Ovary (tissue), 3 donors: ENCODE data around the gene GRK1.

ENCODE experiments used
- EP300 ChIP-seq: sonication (generic); formaldehyde crosslinking; IDR thresholded peaks from one replicate; pipeline ENCODE4 v1.6.1; 2017; ENCODE audit warnings: antibody characterized with exemption
- POLR2A ChIP-seq: fragments of 450-650 bp; IDR thresholded peaks from one replicate; pipeline ENCODE4 v1.6.1; 2017; ENCODE audit warnings: antibody characterized with exemption, mild to moderate bottlenecking, moderate library complexity
- TF ChIP-seq, protein P1 (sequence below), 3 donors: fragments of 450-650 bp in 2 of 3; fragments of 200-600 bp in 1 of 3; IDR thresholded peaks; one replicate each; pipeline versions ENCODE4 v1.5.1 to v1.8.0; 2016 to 2022; ENCODE audit warnings: antibody characterized with exemption in 3 of 3, mild to moderate bottlenecking in 1 of 3
- donor health status: DM: no; HTN: no; CAD: no.

DNA sequence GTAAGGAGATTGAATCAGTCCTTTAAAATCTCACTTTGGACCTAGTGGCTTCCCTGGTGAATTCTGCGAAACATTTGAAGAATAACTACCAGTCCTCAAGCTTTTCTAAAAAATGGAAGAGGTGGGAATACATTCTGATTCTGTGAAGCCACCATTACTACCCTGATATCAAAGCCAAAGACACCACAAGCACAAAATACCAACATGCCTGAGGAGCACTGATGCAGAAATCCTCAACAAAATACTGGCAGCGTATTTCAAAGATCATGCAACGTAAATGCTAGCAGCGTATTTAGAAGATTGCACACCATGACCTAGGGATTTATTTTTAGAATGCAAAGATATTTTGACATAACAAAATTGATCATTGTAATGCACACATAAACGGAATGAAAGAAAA lies 23.4 kb upstream of the GRK1 start:
- TF ChIP-seq, protein P1, sequence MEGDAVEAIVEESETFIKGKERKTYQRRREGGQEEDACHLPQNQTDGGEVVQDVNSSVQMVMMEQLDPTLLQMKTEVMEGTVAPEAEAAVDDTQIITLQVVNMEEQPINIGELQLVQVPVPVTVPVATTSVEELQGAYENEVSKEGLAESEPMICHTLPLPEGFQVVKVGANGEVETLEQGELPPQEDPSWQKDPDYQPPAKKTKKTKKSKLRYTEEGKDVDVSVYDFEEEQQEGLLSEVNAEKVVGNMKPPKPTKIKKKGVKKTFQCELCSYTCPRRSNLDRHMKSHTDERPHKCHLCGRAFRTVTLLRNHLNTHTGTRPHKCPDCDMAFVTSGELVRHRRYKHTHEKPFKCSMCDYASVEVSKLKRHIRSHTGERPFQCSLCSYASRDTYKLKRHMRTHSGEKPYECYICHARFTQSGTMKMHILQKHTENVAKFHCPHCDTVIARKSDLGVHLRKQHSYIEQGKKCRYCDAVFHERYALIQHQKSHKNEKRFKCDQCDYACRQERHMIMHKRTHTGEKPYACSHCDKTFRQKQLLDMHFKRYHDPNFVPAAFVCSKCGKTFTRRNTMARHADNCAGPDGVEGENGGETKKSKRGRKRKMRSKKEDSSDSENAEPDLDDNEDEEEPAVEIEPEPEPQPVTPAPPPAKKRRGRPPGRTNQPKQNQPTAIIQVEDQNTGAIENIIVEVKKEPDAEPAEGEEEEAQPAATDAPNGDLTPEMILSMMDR (IDR thresholded peaks at IDR 0.05): no peak
- no peak for TF ChIP-seq POLR2A
- TF ChIP-seq EP300: no peak
